Esophagus muscularis mucosa (tissue), 2 donors: ENCODE results near the gene TBATA.

Source experiments
- POLR2A ChIP-seq: fragments of 450-650 bp; IDR thresholded peaks from one replicate; pipeline ENCODE4 v1.6.1; 2017; ENCODE audit warnings: antibody characterized with exemption, moderate library complexity, mild to moderate bottlenecking, low read depth
- POLR2AphosphoS5 ChIP-seq, 2 donors: sonication (generic); formaldehyde crosslinking; IDR thresholded peaks; one replicate each; pipeline ENCODE4 v1.6.1; 2017; ENCODE audit warnings: antibody characterized with exemption in 2 of 2

- no peak for TF ChIP-seq POLR2AphosphoS5 (IDR thresholded peaks at IDR 0.05)
- TF ChIP-seq POLR2A, result no peak
Measured at GRCh38 chr10:70834021-70834420, 48.8 kb upstream of the TBATA start.
